ENCODE data around the gene NID2. TPM values are rescaled to one million over a fixed set of nuclear protein-coding genes. Genes with fewer than 3 reads are reported as not detected.

Gene NID2
- total RNA-seq, 1 experiment from 2014 or later = 3.1 TPM

GRCh38 chr14:52044791-52045522 lies 23.9 kb downstream of the NID2 start:
- Histone ChIP-seq H3K4me3 (ENCODE audit: low read length) (no peak overlapping the region), H3K79me2 (ENCODE audit: low read length) (no peaks in the 10 kb centered on the region), H3K9me2 (replicated peaks; ENCODE audit: low read length) (no peaks in the 10 kb centered on the region), H3K9me3 (ENCODE audit: low read length) (no peaks in the 10 kb centered on the region), H2AFZ (ENCODE audit: low read length) (peak overlapping the region; percentile 19; the same call in 1 of the 2 replicates), H3K4me1 (ENCODE audit: insufficient read depth, low read length) (peaks cover 26% of the 10 kb centered on the region), H3K27ac (ENCODE audit: low read length) (peak overlapping the region; percentile 78), H3F3A (ENCODE audit: low read length, unreplicated experiment) (no peaks in the 10 kb centered on the region), H3K9ac (ENCODE audit: low read length) (peak overlapping the region; percentile 45), H3K27me3 (ENCODE audit: low read length) (no peaks in the 10 kb centered on the region), H3K36me3 (ENCODE audit: low read depth, low read length) (no peaks in the 10 kb centered on the region), H3K4me2 (ENCODE audit: low read length) (peak overlapping the region; percentile 61), H4K20me1 (ENCODE audit: low read length) (no peaks in the 10 kb centered on the region)
- ATAC-seq = peak; percentile 89
- POLR2A ChIA-PET (ENCODE audit: unreplicated experiment) = interaction anchor here (0.5 to 0.6 kb wide), 4 partner anchors 15 to 641 kb away, joined by 3 to 7 read pairs (median 4); no protein-coding TSS in a partner anchor
- CTCF ChIA-PET = interaction anchor here (0.6 kb wide), 2 partner anchors 24 to 563 kb away, joined by 3 to 4 read pairs; no protein-coding TSS in a partner anchor
- TF ChIP-seq EZH2 (IDR thresholded peaks at IDR 0.05; ENCODE audit: low read length, unreplicated experiment) = no peak
- no peak for TF ChIP-seq EZH2phosphoT487 (IDR thresholded peaks at IDR 0.05; ENCODE audit: borderline replicate concordance, low read length)
- no peak for TF ChIP-seq CTCF (conservative IDR thresholded peaks at IDR 0.05; ENCODE audit: low read depth, low read length)
- BruUV-seq (replicated peaks) = no TSS peak
- peak; percentile 90 for DNase-seq
- intact Hi-C loops (cut with micrococcal nuclease) = loop anchor here (1.0 to 5.0 kb wide), 4 partner anchors 28 to 86 kb away; no protein-coding TSS in a partner anchor

GRCh38 chr14:52043690-52044089 lies 25.2 kb downstream of the NID2 start:
- CTCF ChIA-PET = interaction anchor here (0.6 kb wide), 1 partner anchor 358 kb away, joined by 3 read pairs; no protein-coding TSS in a partner anchor

More at GRCh38 chr14:52043690-52044089, 25.2 kb downstream of the NID2 start:
- Histone ChIP-seq H3K4me1 (ENCODE audit: insufficient read depth, low read length) (peaks cover 24% of the 10 kb centered on the region), H3K9me2 (replicated peaks; ENCODE audit: low read length) (no peaks in the 10 kb centered on the region), H2AFZ (ENCODE audit: low read length) (no peak overlapping the region), H3K4me2 (ENCODE audit: low read length) (no peak overlapping the region), H3K36me3 (ENCODE audit: low read depth, low read length) (no peaks in the 10 kb centered on the region), H3K79me2 (ENCODE audit: low read length) (no peaks in the 10 kb centered on the region), H3K27me3 (ENCODE audit: low read length) (no peaks in the 10 kb centered on the region), H4K20me1 (ENCODE audit: low read length) (no peaks in the 10 kb centered on the region), H3K9ac (ENCODE audit: low read length) (no peak overlapping the region), H3F3A (ENCODE audit: low read length, unreplicated experiment) (no peaks in the 10 kb centered on the region), H3K27ac (ENCODE audit: low read length) (no peak overlapping the region), H3K9me3 (ENCODE audit: low read length) (no peaks in the 10 kb centered on the region), H3K4me3 (ENCODE audit: low read length) (no peak overlapping the region)
- POLR2A ChIA-PET (ENCODE audit: unreplicated experiment) = interaction anchor here (0.6 to 0.7 kb wide), 2 partner anchors 67 to 1488 kb away, joined by 4 to 6 read pairs; no protein-coding TSS in a partner anchor
- TF ChIP-seq EZH2 (IDR thresholded peaks at IDR 0.05; ENCODE audit: low read length, unreplicated experiment) (no peak), CTCF (conservative IDR thresholded peaks at IDR 0.05; ENCODE audit: low read depth, low read length) (peak; percentile 76), EZH2phosphoT487 (IDR thresholded peaks at IDR 0.05; ENCODE audit: borderline replicate concordance, low read length) (no peak)
- intact Hi-C loops (cut with micrococcal nuclease) = loop anchor here (2.0 kb wide), 1 partner anchor 29 kb away; no protein-coding TSS in a partner anchor
- no TSS peak for BruUV-seq (replicated peaks)
- ATAC-seq (peak; percentile 30; the same call in 1 of the 2 replicates), DNase-seq (peak; percentile 63)

Data from PC-3 (cell line).